ENCODE results near the gene CRELD2.

The CRELD2 gene

DNA sequence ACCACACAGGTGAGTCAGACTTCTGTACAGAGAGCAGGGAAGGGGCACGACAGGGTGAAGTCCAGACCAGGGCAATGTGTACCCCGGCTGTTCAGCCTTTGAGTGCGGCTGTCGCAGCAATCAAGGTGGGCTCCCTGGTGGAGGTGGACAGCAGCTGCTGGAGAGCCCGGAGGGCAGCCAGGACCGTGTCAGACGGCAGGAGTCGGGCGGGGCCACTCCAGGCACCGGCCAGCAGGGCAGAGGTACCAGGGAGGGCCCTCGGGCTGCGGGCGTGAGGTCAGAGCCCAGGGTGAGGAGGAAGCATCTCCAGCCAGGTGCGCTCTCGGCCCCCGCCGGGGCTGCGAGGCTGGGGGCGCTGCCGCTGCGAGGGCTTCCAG, 41.3 kb downstream of the CRELD2 start:
- DNase-seq, result peak; percentile 41

DNA sequence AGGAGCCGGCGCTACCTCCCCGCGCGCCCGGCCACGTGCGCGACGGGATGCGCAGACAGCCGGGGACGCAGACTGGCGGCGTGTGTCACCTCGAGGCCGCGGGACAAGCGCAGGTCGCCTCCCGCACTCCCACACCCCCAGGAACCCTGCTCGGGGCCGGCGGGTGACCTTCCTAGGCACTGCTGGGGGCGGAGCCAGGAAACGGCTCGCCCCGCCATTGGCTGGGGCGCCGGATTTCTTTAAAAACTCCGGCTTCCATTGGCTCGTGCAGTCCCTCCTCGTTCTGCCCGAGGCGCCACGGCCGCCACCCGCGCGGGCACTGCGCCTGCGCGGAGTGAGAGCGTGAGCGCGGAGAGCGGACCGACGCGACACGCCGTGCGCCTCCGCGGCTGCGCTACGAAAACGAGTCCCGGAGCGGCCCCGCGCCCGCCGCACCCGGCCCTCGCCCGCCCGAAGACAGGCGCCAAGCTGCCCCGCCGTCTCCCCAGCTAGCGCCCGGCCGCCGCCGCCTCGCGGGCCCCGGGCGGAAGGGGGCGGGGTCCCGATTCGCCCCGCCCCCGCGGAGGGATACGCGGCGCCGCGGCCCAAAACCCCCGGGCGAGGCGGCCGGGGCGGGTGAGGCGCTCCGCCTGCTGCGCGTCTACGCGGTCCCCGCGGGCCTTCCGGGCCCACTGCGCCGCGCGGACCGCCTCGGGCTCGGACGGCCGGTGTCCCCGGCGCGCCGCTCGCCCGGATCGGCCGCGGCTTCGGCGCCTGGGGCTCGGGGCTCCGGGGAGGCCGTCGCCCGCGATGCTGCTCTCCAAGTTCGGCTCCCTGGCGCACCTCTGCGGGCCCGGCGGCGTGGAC, 41.9 kb downstream of the CRELD2 start, which contains the start of gene PIM3:
Gene PIM3 (plus strand): TSS at position 614 of the 846 bp plus-strand sequence. CDS start 176 bp downstream, at position 790.
- peak; percentile 94 for DNase-seq

GRCh38 chr22:49961005-49961600, 42.7 kb downstream of the CRELD2 start:
- peak; percentile 63 for DNase-seq

- no peak for DNase-seq
Measured at GRCh38 chr22:49961601-49962011, 43.2 kb downstream of the CRELD2 start.

GRCh38 chr22:49962012-49962750, 43.7 kb downstream of the CRELD2 start:
- peak; percentile 86 for DNase-seq

DNA sequence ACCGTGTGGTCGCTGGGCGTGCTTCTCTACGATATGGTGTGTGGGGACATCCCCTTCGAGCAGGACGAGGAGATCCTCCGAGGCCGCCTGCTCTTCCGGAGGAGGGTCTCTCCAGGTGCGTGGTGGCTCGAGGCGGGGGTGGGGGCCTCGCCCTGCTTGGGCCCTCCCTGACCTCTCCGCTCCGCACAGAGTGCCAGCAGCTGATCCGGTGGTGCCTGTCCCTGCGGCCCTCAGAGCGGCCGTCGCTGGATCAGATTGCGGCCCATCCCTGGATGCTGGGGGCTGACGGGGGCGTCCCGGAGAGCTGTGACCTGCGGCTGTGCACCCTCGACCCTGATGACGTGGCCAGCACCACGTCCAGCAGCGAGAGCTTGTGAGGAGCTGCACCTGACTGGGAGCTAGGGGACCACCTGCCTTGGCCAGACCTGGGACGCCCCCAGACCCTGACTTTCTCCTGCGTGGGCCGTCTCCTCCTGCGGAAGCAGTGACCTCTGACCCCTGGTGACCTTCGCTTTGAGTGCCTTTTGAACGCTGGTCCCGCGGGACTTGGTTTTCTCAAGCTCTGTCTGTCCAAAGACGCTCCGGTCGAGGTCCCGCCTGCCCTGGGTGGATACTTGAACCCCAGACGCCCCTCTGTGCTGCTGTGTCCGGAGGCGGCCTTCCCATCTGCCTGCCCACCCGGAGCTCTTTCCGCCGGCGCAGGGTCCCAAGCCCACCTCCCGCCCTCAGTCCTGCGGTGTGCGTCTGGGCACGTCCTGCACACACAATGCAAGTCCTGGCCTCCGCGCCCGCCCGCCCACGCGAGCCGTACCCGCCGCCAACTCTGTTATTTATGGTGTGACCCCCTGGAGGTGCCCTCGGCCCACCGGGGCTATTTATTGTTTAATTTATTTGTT, 44.6 kb downstream of the CRELD2 start:
- peak; percentile 9 for DNase-seq

GRCh38 chr22:49963647-49964026, 45.2 kb downstream of the CRELD2 start:
- DNase-seq, result peak; percentile 15

DNA sequence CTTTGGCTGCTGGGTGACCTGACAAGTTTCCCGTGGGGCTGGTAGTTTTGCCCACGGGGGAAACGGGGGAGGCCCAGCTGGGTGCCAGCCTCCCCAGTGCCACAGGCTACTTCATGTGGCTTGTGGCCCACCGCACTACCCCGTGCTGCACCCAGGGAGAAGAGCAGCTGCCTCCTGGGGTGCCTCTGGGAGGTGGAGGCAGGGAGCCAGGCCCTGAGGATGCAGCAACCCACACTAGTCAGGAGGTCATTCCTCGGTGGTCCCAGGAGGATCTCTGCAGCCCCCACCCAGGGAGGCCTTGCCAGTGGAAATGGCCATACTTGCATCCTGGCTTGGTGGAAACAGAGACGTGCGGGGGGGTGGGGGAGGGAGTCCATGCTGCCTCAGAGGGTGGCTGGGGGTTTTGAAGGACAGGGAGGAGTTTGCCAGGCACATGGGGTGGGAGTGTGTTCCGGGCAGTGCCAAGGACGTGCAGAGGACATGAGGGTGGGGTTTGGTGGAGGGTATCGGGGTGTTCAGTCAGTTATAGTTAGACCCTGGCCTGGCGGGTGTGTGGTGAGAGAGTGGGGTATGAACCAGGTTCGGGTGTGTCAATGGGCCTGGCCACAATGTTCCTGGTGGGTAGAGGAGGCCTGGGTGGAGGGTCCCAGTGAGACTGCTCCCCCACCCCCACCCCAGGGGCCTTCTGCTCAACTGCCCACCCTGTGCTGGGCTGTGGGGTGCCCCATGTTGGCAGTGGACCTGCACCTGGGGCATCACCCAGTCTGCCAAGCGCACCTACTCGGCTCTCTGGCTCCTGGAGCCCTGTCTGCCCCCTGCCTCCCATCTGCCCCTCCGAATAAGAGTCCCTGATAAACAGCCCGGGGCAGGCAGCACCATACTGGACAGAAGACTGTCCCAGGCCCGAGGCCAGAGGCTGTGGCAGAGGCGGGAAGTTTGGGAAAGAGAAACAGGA, 46.0 kb downstream of the CRELD2 start:
- DNase-seq, result peak; percentile 13

- DNase-seq, result peak; percentile 4
Measured at GRCh38 chr22:49965091-49966040, 46.9 kb downstream of the CRELD2 start.

DNA sequence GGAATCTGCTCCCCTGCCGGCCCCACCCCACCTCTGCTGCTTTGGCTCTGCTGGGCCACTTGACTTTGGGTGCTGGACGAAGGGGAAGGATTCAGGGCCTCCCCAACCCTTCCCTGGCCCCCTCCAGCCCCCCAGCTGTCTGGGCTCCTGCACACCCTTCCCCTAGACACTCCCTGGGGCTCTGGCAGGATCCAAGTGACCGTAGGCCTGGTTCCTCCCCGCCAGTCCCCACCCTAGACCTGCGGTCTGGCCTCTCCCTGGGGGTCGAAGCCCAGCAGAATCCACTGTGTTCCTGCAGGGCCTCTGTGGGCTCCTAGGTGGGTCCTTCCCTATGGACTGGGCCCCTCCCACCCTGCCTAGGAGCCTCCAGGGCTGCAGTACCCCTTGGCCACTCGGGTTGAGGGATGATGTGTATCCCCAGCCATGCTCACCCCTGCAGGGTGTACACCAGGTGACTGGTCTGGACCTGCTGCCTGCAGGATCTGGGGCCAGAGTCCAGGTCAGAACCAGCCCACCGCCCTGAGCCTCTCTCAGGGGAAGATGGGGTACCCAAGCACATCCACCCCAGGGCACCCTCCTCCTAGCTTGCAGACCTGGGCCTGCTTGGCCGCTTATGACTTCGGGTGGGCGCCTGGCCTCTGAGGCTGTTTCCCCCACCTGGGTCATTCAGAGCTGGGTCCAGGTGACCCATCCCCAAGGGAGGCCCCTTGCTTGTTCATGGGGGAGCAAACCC, 47.8 kb downstream of the CRELD2 start:
- DNase-seq, result no peak

DNA sequence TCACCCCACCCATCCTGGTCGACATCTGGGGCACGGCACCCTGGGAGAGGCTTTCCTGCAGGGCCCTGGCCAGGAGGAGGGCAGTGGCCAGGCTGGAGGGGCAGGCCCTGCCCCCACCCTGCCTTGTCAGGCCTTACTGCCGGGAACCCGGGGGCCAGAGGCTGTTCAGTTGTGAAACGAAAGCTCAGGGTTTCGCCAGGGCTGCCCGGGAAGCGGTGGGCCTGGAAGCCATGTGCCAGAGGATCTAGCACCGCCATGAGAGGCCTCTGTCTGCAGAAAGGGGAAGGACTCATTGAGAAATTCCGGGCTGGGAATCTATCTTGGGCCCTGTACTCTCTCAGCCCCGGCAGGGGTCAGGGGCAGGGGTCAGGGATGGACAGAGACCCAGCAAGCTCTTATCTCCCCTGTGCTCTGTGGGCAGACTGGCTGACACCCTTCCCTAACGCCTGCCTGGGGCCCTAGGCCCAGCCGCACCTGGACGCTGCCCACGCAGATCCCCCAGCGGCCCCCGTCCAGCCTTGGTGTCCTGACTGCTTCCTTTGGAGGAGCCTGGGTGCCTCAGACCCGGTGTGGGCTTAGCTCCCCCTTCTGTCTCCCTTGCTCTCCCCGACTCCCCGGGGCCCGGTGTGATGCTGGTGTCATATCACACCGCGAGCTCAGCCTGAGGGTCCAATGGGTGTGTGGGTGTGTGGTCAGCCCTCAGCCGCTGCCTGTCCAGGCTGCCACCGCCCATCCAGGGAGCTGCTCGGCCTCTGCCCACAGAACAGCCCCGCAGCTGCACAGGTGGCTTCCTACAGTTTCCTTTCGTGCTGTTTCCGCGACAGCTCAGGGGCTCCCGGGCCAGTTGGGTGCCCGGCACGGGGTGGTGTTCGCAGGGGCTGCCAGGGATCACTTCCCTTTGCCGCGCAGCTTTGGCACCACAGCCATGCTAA, 48.6 kb downstream of the CRELD2 start:
- DNase-seq, result no peak

DNA sequence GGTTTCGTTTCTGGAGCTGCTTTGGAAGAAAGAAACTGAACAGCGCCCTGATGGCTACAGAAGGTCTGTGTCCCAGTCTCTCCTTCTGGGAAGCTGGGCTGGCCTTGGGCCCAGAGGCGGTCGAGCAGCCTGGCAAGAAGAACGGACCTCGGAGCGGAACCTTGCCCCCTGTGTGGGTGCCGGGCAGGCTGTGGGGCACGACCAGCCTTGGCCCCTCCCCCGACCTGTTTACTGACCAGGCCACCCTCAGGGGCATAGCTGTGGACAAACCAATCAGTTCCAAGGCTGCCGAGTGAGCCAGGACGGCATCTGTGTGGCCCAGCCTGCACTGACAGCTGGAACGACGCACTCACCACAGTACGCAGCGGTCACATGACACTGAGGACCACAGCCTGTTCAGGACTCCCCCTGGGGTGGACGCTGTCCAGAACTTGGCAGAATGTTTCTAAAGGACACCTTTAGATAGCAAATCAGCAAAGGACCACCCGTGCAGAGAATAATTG, 49.3 kb downstream of the CRELD2 start:
- no peak for DNase-seq

DNA sequence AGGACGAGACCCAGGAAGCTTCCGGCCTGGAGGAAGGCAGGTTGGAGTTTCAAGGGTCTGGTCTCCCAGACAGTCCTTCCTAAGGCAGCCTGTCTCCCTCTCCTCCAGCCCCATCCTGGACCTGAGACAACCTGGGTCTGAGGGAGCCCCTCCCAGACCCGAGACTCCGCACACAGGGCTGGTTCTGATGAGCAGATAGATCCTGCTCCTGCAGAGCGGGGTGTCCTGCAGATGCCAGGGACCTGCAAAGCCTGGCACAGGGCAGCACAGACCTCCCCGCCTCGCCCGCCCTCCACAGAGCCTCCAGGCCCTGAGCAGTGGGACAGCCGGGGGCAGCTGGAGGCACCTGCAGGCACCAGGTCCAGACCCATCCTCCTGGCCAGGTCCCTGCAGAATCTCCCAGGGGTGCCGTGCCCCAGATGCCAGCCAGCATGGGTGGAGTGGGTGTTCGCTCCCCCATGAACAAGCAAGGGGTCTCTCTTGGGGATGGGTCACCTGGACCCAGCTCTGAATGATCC, 49.9 kb downstream of the CRELD2 start:
- no peak for DNase-seq

DNA sequence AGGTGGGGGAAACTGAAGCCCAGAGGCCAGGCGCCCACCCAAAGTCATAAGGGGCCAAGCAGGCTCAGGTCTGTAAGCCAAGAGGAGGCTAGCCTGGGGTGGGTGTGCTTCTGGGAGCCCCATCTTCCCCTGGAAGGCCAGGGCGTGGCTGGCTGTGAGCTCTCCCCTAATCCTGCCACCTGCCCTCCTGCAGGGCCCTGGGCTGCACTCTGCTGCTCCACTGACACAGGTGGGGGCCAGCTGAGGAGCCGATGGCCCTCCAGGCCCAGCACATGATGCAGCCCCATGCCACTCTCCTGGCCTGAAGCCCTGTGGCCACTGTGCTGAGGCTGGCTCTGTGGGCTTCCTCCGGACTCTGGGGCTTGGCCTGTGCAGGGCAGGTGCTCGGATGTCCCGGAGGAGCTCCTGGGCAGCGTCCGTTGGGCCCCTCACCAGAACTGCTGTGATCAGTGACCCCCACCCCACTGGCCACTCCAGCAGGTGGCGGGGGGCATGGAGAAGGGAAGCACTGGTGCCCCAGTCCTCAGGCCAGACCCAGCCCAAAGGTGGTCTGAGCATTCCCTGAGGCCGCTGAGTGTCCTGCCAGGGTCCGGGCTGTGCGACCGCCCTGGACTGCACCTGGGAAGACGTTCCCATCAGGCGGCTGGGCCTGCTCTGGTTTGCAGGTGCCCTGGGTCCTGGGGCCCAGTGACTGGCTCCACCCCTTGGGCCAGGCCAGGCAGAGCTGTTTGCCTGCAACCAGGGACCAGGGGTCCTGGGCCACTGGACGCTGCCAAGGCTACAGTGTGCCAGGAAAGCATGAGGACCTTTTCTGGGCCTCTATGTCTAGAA, 50.6 kb downstream of the CRELD2 start:
- DNase-seq, result no peak

DNA sequence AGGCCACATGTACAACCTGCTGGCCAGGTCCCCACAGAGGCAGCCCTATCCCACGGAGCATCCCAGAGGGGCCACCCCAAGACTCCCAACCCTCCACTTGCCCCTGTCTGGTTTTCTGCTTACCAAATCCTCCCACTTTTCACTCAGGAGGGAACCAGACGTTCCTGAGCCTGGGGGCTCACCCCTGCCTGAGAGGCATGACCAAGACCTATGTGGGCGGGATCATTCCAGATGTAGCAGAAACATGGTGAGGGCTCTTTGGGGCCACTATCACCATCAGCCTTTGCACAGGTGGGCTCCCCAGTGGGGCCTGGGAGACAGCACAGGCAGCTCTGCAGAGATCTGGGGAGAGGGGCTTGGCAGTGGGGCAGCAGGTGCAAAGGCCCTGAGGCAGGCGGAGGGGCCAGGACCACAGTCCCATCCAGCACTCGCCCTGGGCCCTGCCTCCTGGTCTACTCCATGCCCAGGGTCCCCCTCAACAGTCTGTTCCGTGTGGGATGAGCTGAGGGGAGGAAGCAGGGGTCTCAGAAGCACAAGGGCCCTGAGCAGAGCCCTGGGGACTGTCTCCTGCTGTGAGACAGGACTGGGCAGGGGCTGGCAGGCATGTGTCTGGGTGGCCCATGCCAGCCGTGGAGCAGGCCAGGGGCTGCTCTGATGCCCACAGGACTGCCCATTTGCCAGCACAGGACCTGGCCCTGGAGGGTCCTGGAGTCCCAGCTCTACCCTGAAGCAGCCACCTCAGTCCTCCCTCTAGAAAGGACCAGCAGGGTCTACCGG, 51.5 kb downstream of the CRELD2 start:
- no peak for DNase-seq
